HEK293 (cell line): ENCODE results near the gene RAB8A.

Experiments used
- CTCF ChIP-seq: fragments of 450-650 bp; formaldehyde crosslinking; IDR thresholded peaks from 2 replicates; pipeline ENCODE4 v1.5.1; 2016; ENCODE audit warnings: missing biosample characterization, missing genetic modification characterization
- KLF1 ChIP-seq: fragments of 450-650 bp; formaldehyde crosslinking; IDR thresholded peaks from 2 replicates; pipeline ENCODE4 v1.5.1; 2016; ENCODE audit warnings: missing biosample characterization, missing genetic modification characterization
- KLF9 ChIP-seq: fragments of 450-650 bp; formaldehyde crosslinking; IDR thresholded peaks from 2 replicates; pipeline ENCODE4 v1.5.1; 2016; ENCODE audit warnings: missing biosample characterization, missing genetic modification characterization, low read depth
- TSHZ1 ChIP-seq: fragments of 450-650 bp; formaldehyde crosslinking; IDR thresholded peaks from 2 replicates; pipeline ENCODE4 v1.5.1; 2016; ENCODE audit warnings: missing biosample characterization, missing genetic modification characterization, borderline replicate concordance
- ZNF140 ChIP-seq: fragments of 450-650 bp; formaldehyde crosslinking; IDR thresholded peaks from 2 replicates; pipeline ENCODE4 v1.5.1; 2016; ENCODE audit warnings: missing biosample characterization, missing genetic modification characterization
- ZNF488 ChIP-seq: fragments of 450-650 bp; formaldehyde crosslinking; IDR thresholded peaks from 2 replicates; pipeline ENCODE4 v1.5.1; 2016; ENCODE audit warnings: missing biosample characterization, missing genetic modification characterization
- ZNF518A ChIP-seq: fragments of 450-650 bp; formaldehyde crosslinking; conservative IDR thresholded peaks from 2 replicates; pipeline ENCODE4 v1.5.1; 2016; ENCODE audit warnings: low read depth, missing biosample characterization, missing genetic modification characterization
- ZSCAN23 ChIP-seq: fragments of 450-650 bp; formaldehyde crosslinking; IDR thresholded peaks from 2 replicates; pipeline ENCODE4 v1.5.1; 2016; ENCODE audit warnings: missing biosample characterization, missing genetic modification characterization
- TF ChIP-seq, protein P1 (sequence below): sonication (generic); formaldehyde crosslinking; IDR thresholded peaks from 2 replicates; pipeline ENCODE4 v1.8.1; 2022; ENCODE audit warnings: mild to moderate bottlenecking, moderate library complexity, missing genetic modification reagents

- TF ChIP-seq ZSCAN23 (no peak), CTCF (tag by site-specific recombination) (no peak), TSHZ1 (no peak), ZNF518A (tag by site-specific recombination) (no peak), KLF9 (no peak), ZNF140 (tag by site-specific recombination) (no peak), KLF1 (tag by site-specific recombination) (no peak), ZNF488 (tag by site-specific recombination) (no peak)
- TF ChIP-seq, protein P1, sequence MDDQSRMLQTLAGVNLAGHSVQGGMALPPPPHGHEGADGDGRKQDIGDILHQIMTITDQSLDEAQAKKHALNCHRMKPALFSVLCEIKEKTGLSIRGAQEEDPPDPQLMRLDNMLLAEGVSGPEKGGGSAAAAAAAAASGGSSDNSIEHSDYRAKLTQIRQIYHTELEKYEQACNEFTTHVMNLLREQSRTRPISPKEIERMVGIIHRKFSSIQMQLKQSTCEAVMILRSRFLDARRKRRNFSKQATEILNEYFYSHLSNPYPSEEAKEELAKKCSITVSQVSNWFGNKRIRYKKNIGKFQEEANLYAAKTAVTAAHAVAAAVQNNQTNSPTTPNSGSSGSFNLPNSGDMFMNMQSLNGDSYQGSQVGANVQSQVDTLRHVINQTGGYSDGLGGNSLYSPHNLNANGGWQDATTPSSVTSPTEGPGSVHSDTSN (CRISPR knock-in tag), result no peak
Measured at GRCh38 chr19:16073481-16073880, 38.2 kb upstream of the RAB8A start.
